HG03108 (cell line): ENCODE results near the gene ANKFN1.
"Not testable (repeated sequence)": the region's sequence is repeated elsewhere in the genome, so short reads cannot be mapped to it uniquely, and the experiment has no call there.

Source experiments
- ATAC-seq: cut with Tn5 transposase; IDR thresholded peaks from one replicate; pipeline ENCODE4 v1.9.1; 2021; ENCODE audit warnings: moderate library complexity; ENCODE audit not compliant: unreplicated experiment

The ANKFN1 gene

GRCh38 chr17:56274491-56274890 lies 121.2 kb downstream of the ANKFN1 start:
- ATAC-seq = no peak

GRCh38 chr17:56284482-56284881 lies 131.2 kb downstream of the ANKFN1 start:
- ATAC-seq = no peak

GRCh38 chr17:56288786-56289185 lies 135.5 kb downstream of the ANKFN1 start:
- not testable (repeated sequence) for ATAC-seq

GRCh38 chr17:56289321-56289720 lies 136.0 kb downstream of the ANKFN1 start:
- ATAC-seq = no peak

- no peak for ATAC-seq
These were observed 137.0 kb downstream of the ANKFN1 start for GRCh38 chr17:56290101-56290801.

- no peak for ATAC-seq
These were observed 137.5 kb downstream of the ANKFN1 start for GRCh38 chr17:56290802-56291118.

- no peak for ATAC-seq
These were observed 138.0 kb downstream of the ANKFN1 start for GRCh38 chr17:56291226-56291805.

- ATAC-seq = no peak
These were observed 138.7 kb downstream of the ANKFN1 start for GRCh38 chr17:56292010-56292409.

- ATAC-seq = no peak
These were observed 139.3 kb downstream of the ANKFN1 start for GRCh38 chr17:56292578-56292977.

GRCh38 chr17:56297184-56297583 lies 143.9 kb downstream of the ANKFN1 start:
- ATAC-seq = no peak

- ATAC-seq = no peak
These were observed 145.6 kb downstream of the ANKFN1 start for GRCh38 chr17:56298846-56299245.

- no peak for ATAC-seq
These were observed 146.9 kb downstream of the ANKFN1 start for GRCh38 chr17:56300144-56300543.

- ATAC-seq = no peak
These were observed 151.7 kb downstream of the ANKFN1 start for GRCh38 chr17:56305007-56305406.

- ATAC-seq = no peak
These were observed 156.6 kb downstream of the ANKFN1 start for GRCh38 chr17:56309897-56310296.

GRCh38 chr17:56310782-56311181 lies 157.5 kb downstream of the ANKFN1 start:
- ATAC-seq = no peak

GRCh38 chr17:56313201-56313600 lies 159.9 kb downstream of the ANKFN1 start:
- no peak for ATAC-seq

- no peak for ATAC-seq
These were observed 160.8 kb downstream of the ANKFN1 start for GRCh38 chr17:56314026-56314425.

- ATAC-seq = no peak
These were observed 161.8 kb downstream of the ANKFN1 start for GRCh38 chr17:56314984-56315602.

GRCh38 chr17:56316604-56317003 lies 163.3 kb downstream of the ANKFN1 start:
- ATAC-seq = no peak

- no peak for ATAC-seq
These were observed 164.3 kb downstream of the ANKFN1 start for GRCh38 chr17:56317351-56318208.

GRCh38 chr17:56319531-56319930 lies 166.3 kb downstream of the ANKFN1 start:
- ATAC-seq = no peak

GRCh38 chr17:56320443-56320842 lies 167.2 kb downstream of the ANKFN1 start:
- no peak for ATAC-seq
